Ascending aorta (tissue), 2 donors: ENCODE results near the gene AKAP6. TPM values are rescaled to one million over a fixed set of nuclear protein-coding genes. Genes with fewer than 3 reads are reported as not detected.
A peak's percentile ranks its signal among the peaks of the same experiment; 100 is the strongest.

Experiments used
- DNase-seq, 2 donors: peaks; one replicate each; pipeline ENCODE4 v3.0.0-alpha.2; 2019; ENCODE audit warnings: low spot score in 2 of 2
- H3K27ac ChIP-seq, 2 donors: fragments of 200-600 bp; sonication (generic); one replicate each; pipeline ENCODE4 v1.5.1; 2016 to 2017; ENCODE audit warnings: mild to moderate bottlenecking in 1 of 2
- H3K27me3 ChIP-seq: fragments of 200-600 bp; sonication (generic); one replicate; pipeline ENCODE4 v1.5.1; 2017
- H3K36me3 ChIP-seq, 2 donors: fragments of 200-600 bp; sonication (generic); one replicate each; pipeline ENCODE4 v1.5.1; 2016
- H3K4me1 ChIP-seq, 2 donors: fragments of 200-600 bp; sonication (generic); one replicate each; pipeline ENCODE4 v1.5.1; 2016 to 2017; ENCODE audit warnings: mild to moderate bottlenecking in 1 of 2
- H3K4me3 ChIP-seq, 2 donors: fragments of 200-600 bp; sonication (generic); one replicate each; pipeline ENCODE4 v1.5.1; 2016 to 2017; ENCODE audit warnings: mild to moderate bottlenecking in 1 of 2
- H3K9me3 ChIP-seq, 2 donors: fragments of 200-600 bp; sonication (generic); one replicate each; pipeline ENCODE4 v1.5.1; 2016
- CTCF ChIP-seq, 3 experiments: fragments of 200-600 bp in 2 of 3; fragments of 450-650 bp in 1 of 3; sonication (generic) in 2 of 3; IDR thresholded peaks; one replicate each; pipeline ENCODE4 v1.5.1; 2016 to 2019; ENCODE audit warnings: antibody characterized with exemption in 3 of 3, mild to moderate bottlenecking in 1 of 3, moderate library complexity in 1 of 3
- intact Hi-C: fragments of 100-400 bp; cut with DNase I; formaldehyde crosslinking; loops from one replicate; pipeline ENCODE4 v1.15.1; 2023
- total RNA-seq: library from RNA; depleted of rRNA; stranded (reverse); fragments of >200 nt; gene quantifications from one replicate; pipeline ENCODE4 v1.1.0, GENCODE V29; 2016

Gene AKAP6
- total RNA-seq, 1 donor from 2014 or later = 21.1 TPM

- Histone ChIP-seq H3K4me1 (no peaks in the 10 kb centered on the region), H3K36me3 (peaks cover 0 to 5% of the 10 kb centered on the region in 2 donors), H3K9me3 (no peaks in the 10 kb centered on the region), H3K27me3 (no peaks in the 10 kb centered on the region), H3K4me3 (no peak overlapping the region), H3K27ac (no peak overlapping the region)
- TF ChIP-seq CTCF (IDR thresholded peaks at IDR 0.05) = no peak
- intact Hi-C loops = no loop called here
- DNase-seq = no peak
Measured at GRCh38 chr14:32602699-32603098, 273.6 kb downstream of the AKAP6 start.

- no peak for TF ChIP-seq CTCF (IDR thresholded peaks at IDR 0.05)
- no peak for DNase-seq
- H3K9me3 ChIP-seq = no peaks in the 10 kb centered on the region
- peaks cover 0 to 9% of the 10 kb centered on the region in 2 donors for H3K4me1 ChIP-seq
- H3K27ac ChIP-seq = no peak overlapping the region
- H3K27me3 ChIP-seq = no peaks in the 10 kb centered on the region
- intact Hi-C loops = no loop called here
- peaks cover 0 to 5% of the 10 kb centered on the region in 2 donors for H3K36me3 ChIP-seq
- no peak overlapping the region for H3K4me3 ChIP-seq
Measured at GRCh38 chr14:32603992-32604565, 275.0 kb downstream of the AKAP6 start.

- no peak for DNase-seq
- Histone ChIP-seq H3K4me3 (no peak overlapping the region), H3K36me3 (no peaks in the 10 kb centered on the region), H3K27ac (no peak overlapping the region), H3K9me3 (no peaks in the 10 kb centered on the region), H3K4me1 (peaks cover 3 to 19% of the 10 kb centered on the region in 2 donors), H3K27me3 (no peaks in the 10 kb centered on the region)
- intact Hi-C loops = loop anchor here (5.0 kb wide), 1 partner anchor 96 kb away; no protein-coding TSS in a partner anchor
- TF ChIP-seq CTCF (IDR thresholded peaks at IDR 0.05) = no peak
Measured at GRCh38 chr14:32606301-32606700, 277.2 kb downstream of the AKAP6 start.

- intact Hi-C loops = loop anchor here (5.0 kb wide), 1 partner anchor 95 kb away; no protein-coding TSS in a partner anchor
Measured at GRCh38 chr14:32607399-32607798, 278.3 kb downstream of the AKAP6 start.

GRCh38 chr14:32608857-32609256, 279.8 kb downstream of the AKAP6 start:
- DNase-seq = no peak
- no peaks in the 10 kb centered on the region for H3K27me3 ChIP-seq
- TF ChIP-seq CTCF (IDR thresholded peaks at IDR 0.05) = no peak
- H3K4me1 ChIP-seq = peaks cover 3 to 20% of the 10 kb centered on the region in 2 donors
- H3K27ac ChIP-seq = peak overlapping the region in 1 of 2 donors; percentile 2
- intact Hi-C loops = loop anchor here (5.0 kb wide), 1 partner anchor 93 kb away; no protein-coding TSS in a partner anchor
- no peak overlapping the region for H3K4me3 ChIP-seq
- H3K9me3 ChIP-seq = no peaks in the 10 kb centered on the region
- no peaks in the 10 kb centered on the region for H3K36me3 ChIP-seq

More at GRCh38 chr14:32607399-32607798, 278.3 kb downstream of the AKAP6 start:
- no peaks in the 10 kb centered on the region for H3K9me3 ChIP-seq
- DNase-seq = no peak
- H3K4me3 ChIP-seq = no peak overlapping the region
- H3K4me1 ChIP-seq = peaks cover 3 to 20% of the 10 kb centered on the region in 2 donors
- no peaks in the 10 kb centered on the region for H3K36me3 ChIP-seq
- H3K27ac ChIP-seq = no peak overlapping the region
- H3K27me3 ChIP-seq = no peaks in the 10 kb centered on the region
- no peak for TF ChIP-seq CTCF (IDR thresholded peaks at IDR 0.05)
